Activated naive CD4-positive, alpha-beta T cell treated with anti-CD3 and anti-CD28 coated beads, Interleukin-2, amount 50 U/mL, for 24 hours (primary cell): ENCODE data around the gene NRG3.
"Not testable (repeated sequence)": the region's sequence is repeated elsewhere in the genome, so short reads cannot be mapped to it uniquely, and the experiment has no call there.

Experiments
- H3K27ac Mint-ChIP-seq: one replicate; pipeline ENCODE4 v1.8.0; 2021; ENCODE audit warnings: mild to moderate bottlenecking, mixed read lengths
- H3K27me3 Mint-ChIP-seq: one replicate; pipeline ENCODE4 v1.8.0; 2021; ENCODE audit warnings: mixed read lengths
- H3K36me3 Mint-ChIP-seq: one replicate; pipeline ENCODE4 v1.8.0; 2021; ENCODE audit warnings: mixed read lengths
- H3K4me1 Mint-ChIP-seq: one replicate; pipeline ENCODE4 v1.8.0; 2021; ENCODE audit warnings: mixed read lengths
- H3K4me3 Mint-ChIP-seq: one replicate; pipeline ENCODE4 v1.8.0; 2021; ENCODE audit warnings: mild to moderate bottlenecking, mixed read lengths
- H3K9me3 Mint-ChIP-seq: one replicate; pipeline ENCODE4 v1.8.0; 2021; ENCODE audit warnings: mixed read lengths

NRG3 gene

GRCh38 chr10:82349590-82349989, 474.6 kb downstream of the NRG3 start:
- H3K27ac Mint-ChIP-seq, H3K36me3 Mint-ChIP-seq, H3K27me3 Mint-ChIP-seq, H3K4me1 Mint-ChIP-seq, H3K4me3 Mint-ChIP-seq, H3K9me3 Mint-ChIP-seq: not testable (repeated sequence)

GRCh38 chr10:82353381-82353780, 478.4 kb downstream of the NRG3 start:
- no peak overlapping the region for H3K4me3 Mint-ChIP-seq
- no peaks in the 10 kb centered on the region for H3K4me1 Mint-ChIP-seq
- no peaks in the 10 kb centered on the region for H3K27me3 Mint-ChIP-seq
- H3K9me3 Mint-ChIP-seq: no peaks in the 10 kb centered on the region
- no peak overlapping the region for H3K27ac Mint-ChIP-seq
- no peaks in the 10 kb centered on the region for H3K36me3 Mint-ChIP-seq

- no peak overlapping the region for H3K27ac Mint-ChIP-seq
- H3K36me3 Mint-ChIP-seq: no peaks in the 10 kb centered on the region
- H3K9me3 Mint-ChIP-seq: no peaks in the 10 kb centered on the region
- H3K27me3 Mint-ChIP-seq: no peaks in the 10 kb centered on the region
- no peak overlapping the region for H3K4me3 Mint-ChIP-seq
- H3K4me1 Mint-ChIP-seq: no peaks in the 10 kb centered on the region
Measured at GRCh38 chr10:82358486-82359099, 483.6 kb downstream of the NRG3 start.

GRCh38 chr10:82361256-82361655, 486.3 kb downstream of the NRG3 start:
- H3K27ac Mint-ChIP-seq: no peak overlapping the region
- no peaks in the 10 kb centered on the region for H3K4me1 Mint-ChIP-seq
- no peak overlapping the region for H3K4me3 Mint-ChIP-seq
- H3K36me3 Mint-ChIP-seq: no peaks in the 10 kb centered on the region
- H3K9me3 Mint-ChIP-seq: no peaks in the 10 kb centered on the region
- H3K27me3 Mint-ChIP-seq: no peaks in the 10 kb centered on the region

- H3K9me3 Mint-ChIP-seq: peaks cover 5% of the 10 kb centered on the region
- H3K4me3 Mint-ChIP-seq: no peak overlapping the region
- no peaks in the 10 kb centered on the region for H3K4me1 Mint-ChIP-seq
- H3K27me3 Mint-ChIP-seq: no peaks in the 10 kb centered on the region
- no peaks in the 10 kb centered on the region for H3K36me3 Mint-ChIP-seq
- no peak overlapping the region for H3K27ac Mint-ChIP-seq
Measured at GRCh38 chr10:82377608-82378007, 502.6 kb downstream of the NRG3 start.

GRCh38 chr10:82378146-82378545, 503.2 kb downstream of the NRG3 start:
- Mint-ChIP-seq H3K4me3 (no peak overlapping the region), H3K9me3 (peaks cover 5% of the 10 kb centered on the region), H3K4me1 (no peaks in the 10 kb centered on the region), H3K27me3 (no peaks in the 10 kb centered on the region), H3K36me3 (no peaks in the 10 kb centered on the region), H3K27ac (no peak overlapping the region)

GRCh38 chr10:82383350-82383749, 508.4 kb downstream of the NRG3 start:
- Mint-ChIP-seq H3K27me3 (no peaks in the 10 kb centered on the region), H3K27ac (no peak overlapping the region), H3K36me3 (peaks cover 1% of the 10 kb centered on the region), H3K4me3 (no peak overlapping the region), H3K9me3 (peaks cover 9% of the 10 kb centered on the region), H3K4me1 (no peaks in the 10 kb centered on the region)

- Mint-ChIP-seq H3K4me3 (no peak overlapping the region), H3K27ac (no peak overlapping the region), H3K27me3 (no peaks in the 10 kb centered on the region), H3K4me1 (no peaks in the 10 kb centered on the region), H3K9me3 (peaks cover 6% of the 10 kb centered on the region), H3K36me3 (peaks cover 1% of the 10 kb centered on the region)
Measured at GRCh38 chr10:82390866-82391658, 516.1 kb downstream of the NRG3 start.

- no peak overlapping the region for H3K27ac Mint-ChIP-seq
- H3K4me1 Mint-ChIP-seq: no peaks in the 10 kb centered on the region
- H3K27me3 Mint-ChIP-seq: no peaks in the 10 kb centered on the region
- peaks cover 1% of the 10 kb centered on the region for H3K36me3 Mint-ChIP-seq
- no peak overlapping the region for H3K4me3 Mint-ChIP-seq
- peaks cover 9% of the 10 kb centered on the region for H3K9me3 Mint-ChIP-seq
Measured at GRCh38 chr10:82391971-82392370, 517.0 kb downstream of the NRG3 start.

- Mint-ChIP-seq H3K27ac (no peak overlapping the region), H3K27me3 (no peaks in the 10 kb centered on the region), H3K36me3 (no peaks in the 10 kb centered on the region), H3K9me3 (peaks cover 9% of the 10 kb centered on the region), H3K4me1 (no peaks in the 10 kb centered on the region), H3K4me3 (no peak overlapping the region)
Measured at GRCh38 chr10:82392533-82392932, 517.5 kb downstream of the NRG3 start.

- peaks cover 9% of the 10 kb centered on the region for H3K9me3 Mint-ChIP-seq
Measured at GRCh38 chr10:82394122-82394521, 519.1 kb downstream of the NRG3 start.

GRCh38 chr10:82394987-82395386, 520.0 kb downstream of the NRG3 start:
- Mint-ChIP-seq H3K4me1 (no peaks in the 10 kb centered on the region), H3K27ac (no peak overlapping the region), H3K4me3 (no peak overlapping the region), H3K36me3 (no peaks in the 10 kb centered on the region), H3K9me3 (peaks cover 9% of the 10 kb centered on the region), H3K27me3 (no peaks in the 10 kb centered on the region)

More at GRCh38 chr10:82394122-82394521, 519.1 kb downstream of the NRG3 start:
- Mint-ChIP-seq H3K27ac (no peak overlapping the region), H3K36me3 (no peaks in the 10 kb centered on the region), H3K4me3 (no peak overlapping the region), H3K27me3 (no peaks in the 10 kb centered on the region), H3K4me1 (no peaks in the 10 kb centered on the region)

- Mint-ChIP-seq H3K36me3 (no peaks in the 10 kb centered on the region), H3K27me3 (no peaks in the 10 kb centered on the region), H3K4me3 (no peak overlapping the region), H3K9me3 (peaks cover 9% of the 10 kb centered on the region), H3K4me1 (no peaks in the 10 kb centered on the region), H3K27ac (no peak overlapping the region)
Measured at GRCh38 chr10:82396886-82397285, 521.9 kb downstream of the NRG3 start.

GRCh38 chr10:82397854-82398253, 522.9 kb downstream of the NRG3 start:
- H3K4me1 Mint-ChIP-seq: no peaks in the 10 kb centered on the region
- H3K9me3 Mint-ChIP-seq: peaks cover 9% of the 10 kb centered on the region
- H3K27me3 Mint-ChIP-seq: no peaks in the 10 kb centered on the region
- H3K4me3 Mint-ChIP-seq: no peak overlapping the region
- no peak overlapping the region for H3K27ac Mint-ChIP-seq
- H3K36me3 Mint-ChIP-seq: no peaks in the 10 kb centered on the region

GRCh38 chr10:82399850-82400249, 524.9 kb downstream of the NRG3 start:
- peaks cover 9% of the 10 kb centered on the region for H3K9me3 Mint-ChIP-seq
- H3K27ac Mint-ChIP-seq: no peak overlapping the region
- no peaks in the 10 kb centered on the region for H3K4me1 Mint-ChIP-seq
- no peaks in the 10 kb centered on the region for H3K27me3 Mint-ChIP-seq
- H3K36me3 Mint-ChIP-seq: no peaks in the 10 kb centered on the region
- no peak overlapping the region for H3K4me3 Mint-ChIP-seq

GRCh38 chr10:82400841-82401240, 525.8 kb downstream of the NRG3 start:
- H3K27ac Mint-ChIP-seq: no peak overlapping the region
- H3K9me3 Mint-ChIP-seq: peaks cover 5% of the 10 kb centered on the region
- H3K36me3 Mint-ChIP-seq: no peaks in the 10 kb centered on the region
- H3K4me1 Mint-ChIP-seq: no peaks in the 10 kb centered on the region
- no peaks in the 10 kb centered on the region for H3K27me3 Mint-ChIP-seq
- H3K4me3 Mint-ChIP-seq: no peak overlapping the region
